ENCODE measurements around the gene CD99L2.

The CD99L2 gene

GRCh38 chrX:150719621-150720020 lies 178.8 kb downstream of the CD99L2 start:
- TF ChIP-seq POLR2AphosphoS5 (IDR thresholded peaks at IDR 0.05; ENCODE audit: low read depth, low read length) (no peak), REST (IDR thresholded peaks at IDR 0.05; ENCODE audit: insufficient read depth in 1 of 2, low read depth in 2 of 2, low read length in 2 of 2) (no peak), TAF1 (IDR thresholded peaks at IDR 0.05; ENCODE audit: borderline replicate concordance, insufficient read depth, low read length) (no peak), FOXP2 (optimal IDR thresholded peaks at IDR 0.05; ENCODE audit: borderline replicate concordance, extremely low read depth, extremely low read length, insufficient read depth) (no peak), SIN3A (IDR thresholded peaks at IDR 0.05; ENCODE audit: borderline replicate concordance, insufficient read depth, low read length) (no peak)
